HL-60 (cell line): ENCODE measurements around the gene GTF3C6.

ENCODE experiments used
- CTCF ChIP-seq: IDR thresholded peaks from one replicate; pipeline ENCODE4 v1.5.1; 2011; ENCODE audit warnings: low read length, control low read depth, inconsistent platforms; ENCODE audit not compliant: insufficient read depth
- GABPA ChIP-seq: IDR thresholded peaks from 2 replicates; pipeline ENCODE4 v1.6.1; 2012; ENCODE audit warnings: low read depth
- POLR2AphosphoS5 ChIP-seq: IDR thresholded peaks from 2 replicates; pipeline ENCODE4 v1.6.1; 2012; ENCODE audit warnings: low read depth

DNA sequence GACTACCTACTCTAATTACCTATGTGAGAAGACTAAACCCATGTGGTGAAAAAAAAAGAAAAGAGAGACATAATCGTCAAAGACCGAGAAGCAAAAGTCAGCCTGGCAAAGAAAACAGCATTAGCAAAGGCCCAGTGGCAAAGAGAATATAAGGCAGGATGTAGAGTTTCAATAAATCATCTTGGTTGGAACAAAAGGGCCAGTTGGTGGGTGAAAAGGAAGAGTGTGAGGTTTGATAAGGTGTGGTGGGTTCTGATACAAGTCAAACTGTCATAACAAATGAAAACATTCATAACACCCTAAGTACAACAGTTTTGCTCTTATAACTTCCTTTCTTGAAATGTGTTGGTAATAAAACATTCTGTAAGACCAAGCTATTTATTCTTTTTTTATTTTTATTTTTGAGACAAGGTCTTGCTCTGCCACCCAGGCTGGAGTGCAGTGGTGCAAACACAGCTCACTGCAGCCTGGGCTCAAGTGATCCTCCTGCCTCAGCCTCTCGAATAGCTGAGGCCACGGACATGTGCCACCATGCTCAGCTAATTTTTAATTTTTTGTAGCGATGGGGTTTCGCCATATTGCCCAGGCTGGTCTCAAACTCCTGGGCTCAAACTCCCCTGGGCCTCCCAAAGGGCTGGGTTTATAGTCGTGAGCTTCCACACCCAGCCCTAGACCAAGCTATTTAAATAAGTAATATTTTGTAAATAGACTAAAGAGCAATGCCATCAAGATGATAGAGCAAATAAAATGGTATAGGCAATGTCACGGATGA is 18.9 kb upstream of the GTF3C6 start:
- no peak for TF ChIP-seq CTCF
- TF ChIP-seq POLR2AphosphoS5: no peak
- TF ChIP-seq GABPA: no peak
